Brain microvascular endothelial cell (primary cell): ENCODE results near the gene CENPP.
A peak's percentile ranks its signal among the peaks of the same experiment; 100 is the strongest.

Source experiments
- DNase-seq: peaks from one replicate; pipeline ENCODE4 v3.0.0-alpha.2; 2020
- H3K27ac ChIP-seq: fragments of 250-450 bp; sonication (Bioruptor Pico); 2 replicates; pipeline ENCODE4 v1.5.1; 2020; ENCODE audit warnings: mild to moderate bottlenecking, moderate library complexity
- H3K27me3 ChIP-seq: fragments of 250-450 bp; sonication (Bioruptor Pico); replicated peaks from 2 replicates; pipeline ENCODE4 v1.5.1; 2020; ENCODE audit warnings: mild to moderate bottlenecking
- H3K36me3 ChIP-seq: fragments of 250-450 bp; sonication (Bioruptor Pico); replicated peaks from 2 replicates; pipeline ENCODE4 v1.5.1; 2020; ENCODE audit warnings: mild to moderate bottlenecking
- H3K4me3 ChIP-seq: 2 replicates; pipeline ENCODE4 v1.5.1; 2011; ENCODE audit warnings: low read depth, mild to moderate bottlenecking, control low read depth, low read length, moderate library complexity
- CTCF ChIP-seq: IDR thresholded peaks from 2 replicates; pipeline ENCODE4 v1.5.1; 2011; ENCODE audit warnings: low read depth, mild to moderate bottlenecking, moderate library complexity, low read length, control low read depth, inconsistent platforms; ENCODE audit errors: missing control alignments
- in situ Hi-C: cut with HindIII; loops from 2 replicates; pipeline ENCODE4 v1.10.0; 2017; ENCODE audit warnings: low sequenced_read_pairs, low pct_ligation_motif_present

Gene CENPP

GRCh38 chr9:92325269-92325990 is at the start of gene CENPP, which contains the start of gene NOL8:
CENPP (plus strand) TSS chr9:92325953.
NOL8 (minus strand) TSS chr9:92325350; CDS start chr9:92324161, 1,189 bp downstream.
- Histone ChIP-seq H3K36me3 (peaks cover 8% of the 10 kb centered on the region), H3K27me3 (no peaks in the 10 kb centered on the region), H3K4me3 (peak within 1 kb of the TSS; percentile 86), H3K27ac (peak within 1 kb of the TSS; percentile 99)
- peak; percentile 84 for DNase-seq
- in situ Hi-C loops: no loop called here
- peak; percentile 0 for TF ChIP-seq CTCF

GRCh38 chr9:92276331-92277032 is 49.3 kb upstream of the CENPP start:
- no peak for DNase-seq
- Histone ChIP-seq H3K36me3 (peaks cover 78% of the 10 kb centered on the region), H3K4me3 (no peak overlapping the region), H3K27me3 (no peaks in the 10 kb centered on the region), H3K27ac (no peak overlapping the region)
- no peak for TF ChIP-seq CTCF
- in situ Hi-C loops: no loop called here

- Histone ChIP-seq H3K27ac (peak overlapping the region; percentile 19), H3K4me3 (no peak overlapping the region), H3K36me3 (peaks cover 76% of the 10 kb centered on the region), H3K27me3 (no peaks in the 10 kb centered on the region)
- in situ Hi-C loops: no loop called here
- no peak for TF ChIP-seq CTCF
- DNase-seq: peak; percentile 41
Observed at GRCh38 chr9:92278110-92278509, 47.6 kb upstream of the CENPP start.

GRCh38 chr9:92279302-92279701 is 46.5 kb upstream of the CENPP start:
- no peak overlapping the region for H3K4me3 ChIP-seq
- no peak overlapping the region for H3K27ac ChIP-seq
- H3K36me3 ChIP-seq: peaks cover 74% of the 10 kb centered on the region
- TF ChIP-seq CTCF: no peak
- no peak for DNase-seq
- in situ Hi-C loops: no loop called here
- H3K27me3 ChIP-seq: no peaks in the 10 kb centered on the region

- in situ Hi-C loops: no loop called here
- Histone ChIP-seq H3K27ac (no peak overlapping the region), H3K36me3 (peaks cover 31% of the 10 kb centered on the region), H3K27me3 (no peaks in the 10 kb centered on the region), H3K4me3 (no peak overlapping the region)
- TF ChIP-seq CTCF: no peak
- DNase-seq: no peak
Observed at GRCh38 chr9:92289708-92290390, 35.9 kb upstream of the CENPP start.
